Left kidney (tissue), 2 donors: ENCODE measurements around the gene NNAT. TPM values are rescaled to one million over a fixed set of nuclear protein-coding genes. Genes with fewer than 3 reads are reported as not detected.
A peak's percentile ranks its signal among the peaks of the same experiment; 100 is the strongest.
"Not testable (repeated sequence)": the region's sequence is repeated elsewhere in the genome, so short reads cannot be mapped to it uniquely, and the experiment has no call there.

Experiments used
- DNase-seq: peaks from one replicate; pipeline ENCODE4 v3.0.0-alpha.2; 2013
- polyA plus RNA-seq: library from polyadenylated mRNA; unstranded; fragments of 120-200 nt; gene quantifications from one replicate; pipeline ENCODE4 v1.2.1, GENCODE V29; 2013; ENCODE audit not compliant: insufficient read length

NNAT gene
- polyA plus RNA-seq, 1 donor, result 90.1 TPM

DNA sequence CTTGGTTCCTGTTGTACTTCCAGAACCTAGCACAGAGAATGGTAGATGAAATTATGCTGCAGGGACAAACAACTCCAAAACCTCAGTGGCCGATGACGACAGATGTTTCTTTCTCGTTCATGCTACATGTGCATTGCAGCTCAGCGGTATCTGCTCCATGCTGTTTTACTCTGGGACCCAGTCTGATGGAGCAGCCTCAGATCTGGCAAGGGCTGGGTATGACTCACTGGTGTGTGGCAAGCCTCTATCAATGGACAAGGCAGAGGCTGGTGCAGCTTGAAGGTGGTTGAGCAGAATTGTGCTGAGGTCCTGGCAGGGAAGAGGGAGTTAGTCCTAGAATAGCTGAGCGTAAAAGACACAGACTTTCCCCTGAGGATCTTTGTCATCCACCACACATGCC lies 17.0 kb downstream of the NNAT start:
- DNase-seq, result no peak

DNA sequence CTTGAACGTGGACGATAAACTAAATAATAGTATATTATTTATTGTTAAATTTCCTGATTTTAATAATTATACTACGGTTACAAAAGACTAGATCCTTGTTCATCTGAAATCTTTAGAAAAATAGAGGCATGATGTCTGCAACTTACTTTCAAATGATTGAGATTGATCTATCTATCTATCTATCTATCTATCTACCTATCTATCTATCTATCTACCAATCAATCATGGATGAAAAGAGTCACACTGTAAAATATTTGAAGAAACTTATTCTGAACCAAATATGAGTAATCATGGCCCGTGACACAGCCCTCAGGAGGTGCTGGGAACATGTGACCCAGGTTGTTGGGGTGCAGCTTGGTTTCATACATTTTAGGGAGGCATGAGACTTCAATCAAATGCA lies 18.4 kb downstream of the NNAT start:
- no peak for DNase-seq

DNA sequence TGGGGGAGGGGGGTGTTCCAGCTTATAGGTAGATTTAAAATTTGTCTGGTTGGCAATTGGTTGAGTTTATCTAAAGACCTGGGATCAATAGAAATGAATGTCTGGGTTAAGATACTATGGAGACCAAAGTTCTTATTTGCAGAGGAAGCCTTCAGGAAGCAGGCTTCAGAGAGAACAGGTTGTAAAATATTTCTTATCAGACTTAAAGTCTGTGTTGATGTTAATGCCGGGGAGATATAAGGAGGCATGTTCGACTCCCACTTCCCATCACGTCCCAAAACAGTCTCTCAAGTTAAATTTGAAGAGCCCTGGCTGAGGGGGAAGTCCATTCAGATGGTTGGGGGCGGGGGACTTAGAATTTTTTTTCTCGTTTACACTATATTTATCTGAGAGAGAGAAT lies 19.0 kb downstream of the NNAT start:
- DNase-seq, result no peak

DNA sequence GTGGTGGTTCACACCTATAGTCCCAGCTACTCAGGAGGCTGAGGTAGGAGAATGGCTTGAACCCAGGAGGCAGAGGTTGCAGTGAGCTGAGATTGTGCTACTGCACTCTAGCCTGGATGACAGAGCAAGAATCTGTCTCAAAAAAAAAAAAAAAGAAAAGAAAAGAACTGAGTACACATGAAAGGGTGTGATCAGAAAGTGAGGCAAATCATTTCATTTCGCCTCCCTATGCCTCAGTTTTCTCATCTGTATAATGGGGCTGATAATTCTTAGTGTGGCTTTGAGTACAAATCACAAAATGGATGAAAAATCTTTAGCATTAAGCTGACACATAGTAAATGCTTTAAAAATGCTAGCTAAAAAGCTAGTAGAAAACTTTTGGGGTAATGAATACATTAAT lies 19.8 kb downstream of the NNAT start:
- not testable (repeated sequence) for DNase-seq

DNA sequence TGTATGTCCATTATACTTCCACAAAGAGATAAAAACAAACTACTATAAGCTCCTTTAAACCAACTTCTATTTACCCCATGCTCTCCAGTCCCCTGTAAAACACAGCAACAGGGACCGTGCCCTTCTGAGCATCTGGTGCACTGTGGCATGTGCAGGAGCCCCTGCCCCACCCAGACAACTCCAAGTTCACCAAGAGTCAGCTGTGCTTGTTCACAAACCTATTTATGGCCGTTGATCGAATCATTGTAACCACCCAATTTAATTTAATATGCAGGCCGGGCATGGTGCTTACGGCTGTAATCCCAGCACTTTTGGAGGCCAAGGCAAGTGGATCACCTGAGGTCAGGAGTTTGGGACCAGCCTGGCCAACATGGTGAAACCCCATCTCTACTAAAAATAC lies 20.3 kb downstream of the NNAT start:
- DNase-seq, result no peak

DNA sequence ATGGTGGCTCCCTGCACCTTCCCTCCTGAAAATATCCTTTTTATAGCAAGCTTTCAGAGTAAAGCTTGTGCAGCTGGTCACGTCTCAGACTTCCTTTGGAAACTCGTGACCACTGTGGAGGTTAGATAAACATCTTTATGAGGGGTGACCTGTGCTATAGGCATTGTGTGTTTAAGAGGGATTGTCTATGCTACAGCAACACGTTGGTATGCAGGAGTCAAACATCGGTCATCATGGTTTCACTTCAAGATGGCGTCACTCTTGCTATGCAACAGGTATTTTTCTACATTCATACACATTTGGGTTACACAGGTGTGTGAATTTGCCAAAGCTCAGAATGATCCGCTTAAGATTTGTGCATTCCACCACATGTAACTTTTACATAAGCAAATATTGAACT lies 21.2 kb downstream of the NNAT start:
- DNase-seq, result no peak

DNA sequence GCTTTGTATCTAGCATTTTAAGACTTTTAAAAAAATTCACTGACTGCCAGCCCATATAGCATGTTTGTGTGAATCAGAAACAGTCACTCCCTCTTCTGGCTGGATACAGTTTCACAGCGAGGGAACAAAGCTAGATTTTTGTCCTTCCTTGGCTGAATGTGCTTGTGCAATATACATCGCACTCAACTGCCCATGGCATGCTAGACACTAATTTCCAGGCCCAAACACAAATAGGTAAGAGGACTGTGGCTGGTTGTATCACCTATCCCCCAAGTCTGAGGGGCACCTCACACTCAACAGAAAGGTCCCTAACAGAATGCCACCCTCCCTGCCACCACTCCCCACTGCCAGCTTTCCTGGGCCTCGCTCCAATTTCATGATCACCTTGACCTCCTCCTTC lies 22.8 kb downstream of the NNAT start:
- DNase-seq, result no peak

DNA sequence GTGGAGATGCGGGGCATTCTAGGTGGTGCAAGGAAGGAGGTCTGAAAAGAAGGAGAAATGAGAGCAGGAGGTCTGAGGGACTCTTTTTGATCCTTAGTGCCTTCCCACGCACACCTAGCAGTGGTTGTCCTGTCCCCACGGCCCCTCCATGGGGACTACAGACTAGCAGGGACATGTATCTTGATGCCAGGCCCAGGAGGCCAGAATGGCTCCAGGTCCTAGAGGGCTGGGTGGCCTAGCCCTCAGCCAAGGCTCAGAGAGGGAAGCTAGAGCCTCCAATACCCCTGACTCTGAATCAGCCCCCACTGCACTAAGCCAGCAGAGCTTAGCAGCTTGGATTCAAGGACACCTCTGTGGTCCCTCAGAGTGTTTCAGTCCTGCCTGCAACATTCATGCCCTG lies 23.3 kb downstream of the NNAT start:
- DNase-seq, result no peak

DNA sequence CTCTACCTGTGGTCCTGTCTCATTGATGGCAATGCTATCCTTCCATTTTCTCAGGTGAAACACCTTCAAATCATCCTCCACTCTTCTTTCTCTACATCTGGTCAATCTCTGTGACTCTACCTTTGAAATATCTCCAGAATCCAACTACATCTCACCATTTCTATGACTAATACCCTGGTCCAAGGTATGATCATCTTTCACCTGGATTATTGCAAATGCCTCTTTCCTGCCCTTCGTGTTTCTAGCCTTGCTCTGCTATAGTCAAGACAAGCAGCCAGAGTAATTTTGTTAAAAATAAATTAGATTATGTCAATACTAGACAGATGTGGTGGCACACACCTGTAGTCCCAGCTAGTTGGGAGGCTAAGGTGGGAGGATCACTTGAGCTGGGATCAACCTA lies 24.5 kb downstream of the NNAT start:
- no peak for DNase-seq

DNA sequence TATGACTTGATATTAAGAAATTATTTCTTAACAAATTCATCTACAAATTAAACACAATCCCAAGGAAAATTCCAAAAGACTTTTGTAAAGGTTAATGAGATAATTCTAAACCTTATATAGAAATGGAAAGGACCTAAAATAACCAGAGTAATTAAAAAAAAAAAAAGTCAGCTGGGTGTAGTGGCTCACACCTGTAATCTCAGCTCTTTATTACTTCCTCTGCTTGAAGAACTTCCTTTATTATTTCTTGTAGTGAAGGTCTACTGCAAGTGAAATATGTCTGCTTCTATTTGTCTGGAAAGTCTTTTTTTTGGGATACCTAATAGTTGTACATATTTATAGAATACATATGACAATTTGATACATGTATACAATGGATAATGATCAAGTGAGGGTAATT lies 26.9 kb downstream of the NNAT start:
- no peak for DNase-seq

DNA sequence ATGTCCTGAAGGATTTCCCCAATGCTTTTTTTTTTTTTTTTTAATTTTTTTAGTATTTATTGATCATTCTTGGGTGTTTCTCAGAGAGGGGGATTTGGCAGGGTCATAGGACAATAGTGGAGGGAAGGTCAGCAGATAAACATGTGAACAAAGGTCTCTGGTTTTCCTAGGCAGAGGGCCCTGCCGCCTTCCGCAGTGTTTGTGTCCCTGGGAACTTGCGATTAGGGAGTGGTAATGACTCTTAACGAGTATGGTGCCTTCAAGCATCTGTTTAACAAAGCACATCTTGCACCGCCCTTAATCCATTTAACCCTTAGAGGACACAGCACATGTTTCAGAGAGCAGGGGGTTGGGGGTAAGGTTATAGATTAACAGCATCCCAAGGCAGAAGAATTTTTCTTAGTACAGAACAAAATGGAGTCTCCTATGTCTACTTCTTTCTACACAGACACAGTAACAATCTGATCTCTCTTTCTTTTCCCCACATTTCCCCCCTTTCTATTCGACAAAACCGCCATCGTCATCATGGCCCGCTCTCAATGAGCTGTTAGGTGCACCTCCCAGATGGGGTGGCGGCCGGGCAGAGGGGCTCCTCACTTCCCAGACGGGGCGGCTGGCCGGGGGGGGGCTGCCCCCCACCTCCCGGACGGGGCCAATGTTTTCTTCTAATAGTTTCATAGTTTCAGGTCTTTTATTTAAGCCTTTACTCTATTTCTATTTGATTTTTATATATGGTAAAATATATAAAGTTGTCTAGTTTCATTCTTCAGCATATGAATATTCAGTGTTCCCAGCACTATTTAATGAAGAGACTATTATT lies 29.3 kb downstream of the NNAT start:
- DNase-seq, result not testable (repeated sequence)

DNA sequence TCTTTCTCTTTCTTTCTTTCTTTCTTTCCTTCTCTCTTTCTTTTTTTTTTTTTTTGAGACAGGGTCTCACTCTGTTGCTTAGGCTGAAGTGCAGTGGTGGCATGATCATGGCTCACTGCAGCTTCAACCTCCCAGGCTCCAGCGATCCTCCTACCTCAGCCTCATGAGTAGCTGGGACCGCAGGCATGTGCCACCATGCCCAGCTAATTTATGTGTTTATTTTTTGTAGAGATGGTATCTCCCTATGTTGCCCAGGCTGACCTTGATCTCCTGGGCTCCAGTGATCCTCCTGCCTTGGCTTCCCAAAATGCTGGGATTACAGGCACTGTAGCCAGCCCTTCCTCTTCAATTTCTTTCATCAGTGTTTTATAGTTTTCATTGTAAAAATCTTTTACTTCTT lies 30.6 kb downstream of the NNAT start:
- not testable (repeated sequence) for DNase-seq

DNA sequence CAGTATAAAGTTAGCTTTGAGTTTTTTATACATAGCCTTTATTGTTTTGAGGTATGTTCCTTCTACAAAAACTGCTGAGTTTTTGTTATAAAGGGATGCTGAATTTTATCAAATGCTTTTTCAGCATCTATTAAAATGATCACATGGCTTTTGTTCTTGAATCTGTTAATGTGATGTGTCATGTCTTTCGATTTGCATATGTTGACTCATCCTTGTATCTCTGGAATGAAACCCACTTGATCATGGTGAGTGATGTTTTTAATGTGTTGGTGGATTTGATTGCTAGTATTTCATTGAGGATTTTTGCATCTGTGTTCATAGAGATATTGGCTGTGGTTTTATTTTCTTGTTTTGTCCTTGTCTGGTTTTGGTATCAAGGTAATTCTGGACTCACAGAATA lies 31.4 kb downstream of the NNAT start:
- DNase-seq, result no peak

DNA sequence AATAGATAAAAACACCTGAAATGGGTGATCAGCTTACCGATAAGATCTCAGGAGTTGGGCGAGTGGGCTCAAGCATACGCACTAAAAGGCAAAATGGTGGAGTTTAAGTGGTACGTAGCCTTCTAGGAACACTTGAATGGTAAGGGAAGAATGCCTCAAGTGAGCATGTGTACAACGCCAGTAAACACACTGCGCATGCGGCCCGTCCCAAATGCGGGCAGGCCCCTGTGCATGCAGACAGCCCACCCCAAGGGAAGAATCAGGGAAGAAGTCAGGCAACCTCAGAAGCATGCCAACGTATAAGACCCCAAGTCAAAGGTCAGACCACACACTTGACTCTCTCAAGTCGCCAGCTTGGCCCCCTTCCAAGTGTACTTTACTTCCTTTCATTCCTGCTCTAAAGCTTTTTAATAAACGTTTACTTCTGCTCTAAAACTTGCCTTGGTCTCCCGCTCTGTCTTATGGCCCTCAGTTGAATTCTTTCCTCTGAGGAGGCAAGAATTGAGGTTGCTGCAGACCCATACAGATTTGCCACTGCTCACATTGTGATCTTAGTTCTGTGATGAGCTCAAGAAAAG lies 33.8 kb downstream of the NNAT start:
- not testable (repeated sequence) for DNase-seq

DNA sequence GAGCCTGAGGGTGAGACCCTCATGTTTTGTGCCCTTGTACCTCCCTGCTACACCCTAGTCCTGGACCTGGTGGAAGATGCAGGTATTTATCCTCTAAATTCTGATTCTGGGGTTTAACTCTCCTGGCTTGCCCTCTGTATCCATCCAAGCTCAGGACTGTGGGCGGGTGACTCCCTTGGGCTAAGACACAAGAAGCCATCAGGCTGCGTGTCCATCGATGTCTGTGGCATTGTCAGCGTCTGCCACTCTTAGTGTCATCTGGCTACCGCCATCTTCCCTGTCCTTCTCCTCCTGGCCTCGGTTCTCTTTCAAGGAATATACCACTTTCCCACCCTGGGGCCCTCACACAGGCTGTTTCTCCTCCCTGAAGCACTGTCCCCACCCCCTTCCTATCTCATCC lies 35.5 kb downstream of the NNAT start:
- no peak for DNase-seq

DNA sequence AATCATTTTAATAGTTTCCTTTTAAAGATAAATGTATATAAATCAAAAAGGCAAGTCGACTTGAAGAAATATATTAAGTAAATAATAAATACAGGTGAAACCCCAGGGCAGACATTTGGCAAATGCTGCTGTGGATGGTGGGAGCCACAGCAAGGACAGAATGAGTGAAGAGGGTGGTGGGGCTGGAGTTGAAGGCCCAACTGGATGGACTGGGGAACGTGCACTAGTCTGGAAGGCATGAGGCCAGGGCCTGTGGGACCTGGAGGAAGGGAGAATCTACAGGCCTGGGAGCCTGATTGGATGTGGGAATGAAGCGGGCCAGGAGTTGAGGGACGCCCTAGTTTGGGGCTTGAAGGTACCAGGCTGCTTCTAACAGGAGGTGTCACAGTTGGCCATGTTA lies 37.3 kb downstream of the NNAT start:
- no peak for DNase-seq

DNA sequence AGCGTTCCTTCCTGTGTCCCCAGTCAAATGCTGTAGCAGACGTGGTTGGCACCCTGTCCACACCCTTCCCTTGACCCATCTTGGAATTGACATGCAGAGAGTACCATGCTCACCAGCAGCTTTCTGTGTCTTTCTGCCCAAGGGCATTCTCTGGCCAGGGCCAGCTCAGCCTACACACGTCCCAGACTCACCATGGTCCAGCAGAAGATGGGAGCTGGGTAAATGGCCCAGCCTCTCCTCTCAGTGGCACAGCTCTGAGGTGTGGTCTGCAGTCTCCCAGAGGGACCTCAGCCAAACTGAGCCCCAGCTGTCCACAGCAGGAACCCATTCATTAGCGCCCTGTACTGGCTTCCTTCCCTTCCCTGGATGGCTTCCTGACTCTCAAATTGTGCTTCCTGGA lies 37.7 kb downstream of the NNAT start:
- DNase-seq, result no peak

DNA sequence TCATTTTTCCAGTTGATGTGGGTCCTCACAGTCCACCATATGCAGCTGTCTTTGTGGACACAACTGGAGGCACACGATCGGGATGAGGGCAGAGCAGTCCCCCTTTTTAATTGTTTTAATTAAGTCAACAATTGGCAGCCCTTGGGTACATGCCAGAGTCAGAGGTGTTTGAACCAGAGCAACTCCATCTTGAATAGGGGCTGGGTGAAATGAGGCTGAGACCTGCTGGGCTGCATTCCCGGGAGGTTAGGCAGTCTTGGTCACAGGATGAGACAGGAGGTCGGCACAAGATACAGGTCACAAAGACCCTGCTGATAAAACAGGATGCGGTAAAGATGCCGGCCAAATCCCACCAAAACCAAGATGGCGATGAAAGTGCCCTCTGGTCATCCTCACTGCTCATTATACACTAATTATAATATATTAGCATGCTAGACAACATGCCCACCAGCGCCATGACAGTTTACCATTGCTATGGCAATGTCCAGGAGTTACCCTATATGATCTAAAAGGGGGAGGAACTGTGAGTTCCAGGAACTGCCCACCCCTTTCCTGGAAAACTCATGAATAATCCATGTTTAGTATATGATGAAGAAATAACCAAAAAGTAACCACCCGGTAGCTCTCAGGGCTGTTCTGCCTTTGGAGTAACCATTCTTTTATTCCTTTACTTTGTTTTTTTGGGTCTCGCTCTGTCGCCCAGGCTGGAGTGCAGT lies 38.4 kb downstream of the NNAT start:
- DNase-seq, result no peak

DNA sequence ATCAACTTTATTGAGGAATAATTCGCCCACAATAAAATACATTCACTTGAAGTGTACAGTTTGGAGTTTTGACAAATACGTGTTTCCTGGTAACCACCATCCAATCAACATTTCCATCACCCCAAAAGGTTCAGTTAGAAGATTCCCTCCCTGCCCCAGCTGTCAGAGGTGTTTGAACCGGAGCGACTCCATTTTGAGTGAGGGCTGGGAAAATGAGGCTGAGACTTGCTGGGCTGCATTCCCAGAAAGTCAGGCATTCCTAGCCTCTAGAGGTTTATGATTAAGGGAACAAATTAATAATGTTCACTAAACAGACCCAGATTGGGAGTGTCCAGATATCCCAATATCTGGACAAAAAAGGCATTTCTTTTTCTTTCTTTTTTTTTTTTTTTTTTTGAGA lies 39.6 kb downstream of the NNAT start:
- DNase-seq, result no peak

DNA sequence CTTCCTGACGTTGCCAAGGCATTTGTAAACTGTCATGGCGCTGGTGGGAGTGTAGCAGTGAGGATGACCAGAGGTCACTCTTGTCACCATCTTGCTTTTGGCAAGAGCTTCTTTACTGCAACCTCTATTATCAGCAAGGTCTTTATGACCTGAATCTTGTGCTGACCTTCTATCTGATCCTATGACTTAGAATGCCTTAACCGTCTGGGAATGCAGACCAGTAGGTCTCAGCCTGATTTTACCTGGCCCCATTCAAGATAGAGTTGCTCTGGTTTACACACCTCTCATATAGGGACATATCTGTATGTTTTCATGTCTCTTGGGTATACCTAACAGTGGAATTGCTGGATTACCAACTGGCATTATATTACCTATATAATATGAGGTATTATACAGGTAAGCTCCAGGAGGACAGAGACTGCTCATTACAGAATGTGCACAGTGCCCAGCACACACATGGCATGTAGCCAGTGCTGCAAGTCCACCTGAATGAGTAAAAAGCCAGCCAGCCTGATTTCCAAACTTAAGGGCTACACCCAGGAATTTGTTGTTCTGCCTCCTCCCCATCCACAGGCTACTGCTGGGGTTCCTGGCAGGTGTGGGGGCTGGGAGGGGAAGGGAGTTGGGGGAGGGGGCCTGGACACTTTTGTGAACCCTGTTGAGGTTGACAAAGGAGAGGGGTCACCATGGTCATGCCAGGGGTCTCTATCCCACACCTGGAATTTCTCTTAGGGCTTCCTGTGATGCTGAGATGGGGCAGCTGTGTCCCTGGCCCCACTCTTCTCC lies 41.8 kb downstream of the NNAT start:
- DNase-seq, result no peak

DNA sequence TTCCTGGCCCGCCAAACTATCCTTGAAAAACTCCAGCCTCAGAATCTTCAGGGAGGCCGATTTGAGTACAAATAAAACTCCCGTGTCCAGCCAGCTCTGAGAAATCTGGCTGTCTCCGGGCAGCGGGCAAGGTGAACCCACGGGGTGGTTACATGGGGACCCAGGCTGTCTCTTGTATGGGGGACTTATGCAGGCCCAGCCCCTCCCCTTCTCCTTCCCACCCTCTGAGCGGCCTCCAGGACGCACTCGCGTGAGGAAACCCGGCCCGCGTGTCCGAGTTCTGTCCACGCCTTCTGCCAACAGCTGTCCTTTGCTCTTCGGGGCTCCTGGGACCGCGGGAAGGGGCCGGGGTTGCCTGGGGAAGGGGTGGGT lies 43.0 kb downstream of the NNAT start:
- no peak for DNase-seq

DNA sequence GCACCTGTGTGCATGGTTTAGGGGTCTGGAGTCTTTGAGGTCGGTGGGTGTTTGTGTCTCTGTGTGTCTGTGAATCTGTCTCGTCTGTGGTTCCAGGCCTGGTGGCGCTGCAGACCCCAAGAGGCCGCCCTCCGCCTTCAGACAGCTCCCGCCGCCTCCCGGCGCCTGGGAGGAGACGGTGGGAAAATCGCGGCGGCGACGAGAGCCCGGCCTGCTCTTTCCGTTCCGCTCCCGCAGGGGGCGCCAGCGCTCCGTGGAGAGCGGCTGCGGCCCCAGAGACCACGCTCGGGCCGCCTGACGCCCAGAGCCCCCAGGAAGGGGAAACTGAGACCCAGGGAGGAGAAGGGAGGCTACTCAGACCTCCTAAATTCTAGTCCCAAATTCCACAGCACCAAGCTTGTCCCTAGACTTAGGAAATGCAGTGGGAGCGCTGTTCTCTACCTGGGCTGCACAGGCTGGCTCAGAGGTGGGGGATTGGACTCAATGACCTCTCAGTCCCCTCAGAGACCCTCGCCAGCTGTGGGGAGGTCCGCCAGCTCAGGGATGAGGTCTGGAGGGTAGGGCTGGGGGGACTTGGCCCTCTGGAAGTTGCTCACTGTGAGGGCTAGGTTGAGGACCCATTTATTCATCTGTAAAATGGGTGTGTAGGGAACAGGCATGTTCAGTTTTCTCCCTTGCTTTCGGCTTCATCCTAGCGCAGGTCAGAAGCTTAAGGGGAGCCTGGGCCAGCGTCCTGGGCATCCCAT lies 43.5 kb downstream of the NNAT start:
- DNase-seq, result peak; percentile 49
